K562 (cell line): ENCODE measurements around the gene BST1.

Source experiments
- DPF2 ChIP-seq: fragments of 450-650 bp; IDR thresholded peaks from 2 replicates; pipeline ENCODE4 v1.6.1; 2016
- MYC ChIP-seq, 2 experiments: fragments of 250-450 bp in 1 of 2; sonication (Bioruptor Pico) in 1 of 2; IDR thresholded peaks; 2 replicates each; pipeline versions ENCODE4 v1.5.1 to v1.6.1; 2012 to 2021; ENCODE audit warnings: low read depth in 2 of 2, borderline replicate concordance in 1 of 2, improper control_type of control experiment in 1 of 2, low read length in 1 of 2, mild to moderate bottlenecking in 1 of 2, moderate library complexity in 1 of 2
- RFX1 ChIP-seq: fragments of 450-650 bp; IDR thresholded peaks from 2 replicates; pipeline ENCODE4 v1.6.1; 2016; ENCODE audit warnings: mild to moderate bottlenecking, moderate library complexity
- SRF ChIP-seq, 2 experiments: fragments of 250-450, 450-650 bp in 1 of 2; sonication (Bioruptor Pico) in 1 of 2; sonication (generic) in 1 of 2; formaldehyde crosslinking; IDR thresholded peaks; 2 replicates each; pipeline versions ENCODE4 v1.5.0 to v1.5.1; 2020 to 2022; ENCODE audit warnings: mild to moderate bottlenecking in 1 of 2, missing genetic modification reagents in 1 of 2
- ZNF274 ChIP-seq: IDR thresholded peaks from 2 replicates; pipeline ENCODE4 v1.6.1; 2011; ENCODE audit warnings: low read depth, mild to moderate bottlenecking, low read length, moderate library complexity, borderline replicate concordance

GRCh38 chr4:15695729-15696128 lies 7.1 kb upstream of the BST1 start:
- TF ChIP-seq RFX1 (no peak), SRF (CRISPR knock-in tag; IDR thresholded peaks at IDR 0.05) (no peak), ZNF274 (no peak), DPF2 (no peak), MYC (IDR thresholded peaks at IDR 0.05; ENCODE audit: low read depth, low read length) (no peak), MYC (CRISPR knock-in tag; IDR thresholded peaks at IDR 0.05; ENCODE audit: borderline replicate concordance, low read depth) (no peak)
